HG03342 (cell line): ENCODE measurements around the gene DUSP10.

Experiments
- ATAC-seq: cut with Tn5 transposase; IDR thresholded peaks from one replicate; pipeline ENCODE4 v1.9.1; 2021; ENCODE audit warnings: mild to moderate bottlenecking, moderate library complexity; ENCODE audit not compliant: unreplicated experiment

Gene DUSP10

GRCh38 chr1:221696718-221697461 is 45.0 kb downstream of the DUSP10 start:
- ATAC-seq = no peak

- ATAC-seq = no peak
Measured at GRCh38 chr1:221696027-221696426, 45.9 kb downstream of the DUSP10 start.

DNA sequence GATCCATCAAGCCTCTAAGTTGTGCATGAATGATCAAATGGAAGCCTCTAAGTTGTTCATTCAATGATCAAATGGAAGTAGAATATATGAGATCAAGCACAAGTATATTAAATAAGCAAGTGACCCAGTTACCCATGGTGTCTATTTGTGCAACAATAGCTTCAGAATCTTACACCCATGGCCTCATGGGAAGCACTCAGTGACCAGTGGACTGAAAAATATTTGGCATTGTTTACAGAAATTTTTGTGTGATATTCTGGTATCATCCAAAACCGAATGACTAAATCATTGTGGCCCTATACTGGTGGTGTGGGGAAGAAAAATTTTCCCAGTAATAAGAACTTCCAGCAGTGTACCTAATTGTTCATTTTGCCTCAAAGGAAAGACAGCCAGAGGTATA is 46.6 kb downstream of the DUSP10 start:
- ATAC-seq = no peak

GRCh38 chr1:221694109-221694508 is 47.8 kb downstream of the DUSP10 start:
- ATAC-seq = no peak

GRCh38 chr1:221693087-221693486 is 48.8 kb downstream of the DUSP10 start:
- no peak for ATAC-seq

DNA sequence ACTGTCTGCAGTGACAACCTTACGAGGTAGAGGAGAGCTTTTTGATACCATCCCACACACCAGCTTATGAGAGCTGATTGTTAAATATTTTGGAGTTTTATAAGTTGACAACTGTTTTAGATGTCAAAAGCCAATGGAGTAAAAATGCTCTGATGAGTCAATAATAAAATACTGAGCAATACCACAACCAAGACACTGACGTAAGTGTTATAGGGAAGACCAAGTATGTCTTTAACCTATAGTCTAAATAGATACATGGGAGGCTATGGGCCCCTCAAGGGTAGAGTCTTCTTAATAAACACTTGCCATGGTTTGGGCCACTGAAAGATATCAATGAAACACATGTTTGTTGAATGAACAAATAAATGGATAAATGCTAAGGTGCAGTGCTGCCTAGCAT is 49.2 kb downstream of the DUSP10 start:
- ATAC-seq = no peak

DNA sequence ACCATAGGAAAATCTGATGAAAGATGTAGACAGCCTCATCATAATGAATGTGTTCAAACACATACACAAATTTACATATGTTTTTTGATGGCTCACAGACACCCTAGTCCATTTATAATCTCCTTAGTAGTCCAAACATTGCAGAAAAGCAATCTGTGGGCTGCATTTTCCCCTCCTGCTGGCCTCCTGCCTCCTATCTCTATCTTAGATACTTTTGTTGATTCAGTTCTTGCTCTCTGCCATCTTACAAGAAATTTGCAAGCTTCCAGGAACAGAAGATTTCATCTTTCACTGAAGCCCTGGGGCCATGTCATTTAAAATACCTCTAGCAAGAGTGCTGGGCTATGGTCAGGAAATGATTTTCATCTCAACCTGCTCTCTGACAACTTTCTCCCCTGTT is 50.6 kb downstream of the DUSP10 start:
- no peak for ATAC-seq

DNA sequence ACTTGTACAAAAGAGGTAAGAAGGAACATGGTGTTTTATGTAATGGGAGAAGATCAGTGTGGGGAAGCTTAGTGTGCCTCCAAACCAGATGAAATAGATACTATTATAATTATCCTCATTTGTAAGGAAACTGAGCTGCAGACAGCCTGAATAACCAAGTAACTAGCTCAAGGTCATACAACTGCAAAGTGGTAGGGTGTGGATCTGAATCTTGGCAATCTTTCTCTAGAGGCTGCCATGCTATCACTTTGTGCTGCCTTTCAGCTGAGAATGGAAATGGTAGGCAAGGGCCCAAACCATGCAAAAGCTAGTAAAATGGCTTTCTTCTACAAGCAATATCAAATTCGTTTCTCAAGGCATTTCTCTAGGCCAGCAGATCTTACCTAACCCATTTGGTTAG is 51.0 kb downstream of the DUSP10 start:
- no peak for ATAC-seq

DNA sequence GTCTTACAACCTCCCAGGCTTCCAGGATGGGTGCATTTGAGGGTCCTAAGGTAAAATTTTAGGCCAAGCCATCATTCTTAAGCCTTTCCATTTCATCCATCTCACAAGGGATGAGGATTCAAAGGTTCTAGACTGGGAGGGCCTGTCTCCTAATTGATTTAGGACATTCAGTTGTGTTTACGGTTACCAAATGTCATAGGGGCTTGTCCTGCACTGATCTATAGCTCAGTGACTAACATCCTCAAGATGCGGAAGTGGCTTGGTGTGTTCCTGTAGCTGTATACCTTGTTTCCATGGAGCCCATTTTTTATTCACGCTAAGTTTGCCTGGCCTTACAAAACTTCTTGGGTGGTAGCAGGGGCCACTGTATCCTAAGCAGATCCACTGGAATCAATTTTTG is 52.8 kb downstream of the DUSP10 start:
- ATAC-seq = no peak

GRCh38 chr1:221688488-221688843 is 53.4 kb downstream of the DUSP10 start:
- no peak for ATAC-seq

DNA sequence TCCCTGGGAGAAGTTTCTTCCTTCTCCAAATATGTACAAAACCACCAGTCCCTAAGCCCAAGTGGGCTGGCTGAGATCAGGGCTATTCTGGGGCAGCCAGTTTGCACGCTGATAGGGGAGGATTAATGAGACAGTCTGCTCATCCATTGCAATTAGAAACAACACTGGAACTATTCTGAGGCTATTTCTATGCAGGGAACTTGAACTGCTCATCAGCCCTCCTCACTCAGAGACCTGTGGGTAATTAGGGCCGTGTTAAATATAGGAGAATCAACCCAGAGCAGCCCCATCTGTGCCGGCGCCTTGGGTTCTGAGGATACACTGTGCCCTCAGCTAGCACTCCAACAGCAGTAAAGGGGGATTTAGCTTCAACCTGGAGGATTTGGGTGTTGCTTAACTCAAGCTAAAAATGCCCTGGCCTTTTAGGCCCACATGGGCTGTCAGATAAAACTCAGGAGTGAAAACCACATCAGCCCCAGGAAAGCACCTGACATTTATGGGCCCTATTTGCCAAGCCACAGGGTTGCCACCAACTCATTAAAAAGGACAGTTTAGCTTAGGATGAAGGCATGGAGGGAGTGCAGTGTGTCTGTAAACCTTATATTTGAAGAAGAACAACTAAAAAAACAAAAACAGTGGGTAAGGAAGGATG is 53.9 kb downstream of the DUSP10 start:
- ATAC-seq = no peak

GRCh38 chr1:221683681-221684080 is 58.2 kb downstream of the DUSP10 start:
- ATAC-seq = no peak

DNA sequence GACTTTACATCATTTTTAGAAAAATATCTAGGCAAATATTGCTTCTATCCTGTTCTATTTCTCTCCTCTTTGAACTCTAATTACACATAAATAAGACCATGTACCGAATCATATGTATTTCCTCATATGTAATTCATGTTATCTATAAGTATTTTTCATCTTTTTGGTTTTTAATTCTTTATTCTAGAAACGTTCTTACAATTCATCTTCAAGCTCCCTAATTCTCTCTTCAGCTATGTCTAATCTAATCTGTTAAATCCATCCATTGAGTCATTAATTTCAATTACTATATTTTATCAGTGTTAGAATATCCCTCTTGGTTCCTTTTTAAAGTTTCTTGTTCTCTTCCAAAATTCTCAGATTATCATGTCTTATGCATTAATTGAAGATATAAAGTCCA is 61.8 kb downstream of the DUSP10 start:
- ATAC-seq = no peak

DNA sequence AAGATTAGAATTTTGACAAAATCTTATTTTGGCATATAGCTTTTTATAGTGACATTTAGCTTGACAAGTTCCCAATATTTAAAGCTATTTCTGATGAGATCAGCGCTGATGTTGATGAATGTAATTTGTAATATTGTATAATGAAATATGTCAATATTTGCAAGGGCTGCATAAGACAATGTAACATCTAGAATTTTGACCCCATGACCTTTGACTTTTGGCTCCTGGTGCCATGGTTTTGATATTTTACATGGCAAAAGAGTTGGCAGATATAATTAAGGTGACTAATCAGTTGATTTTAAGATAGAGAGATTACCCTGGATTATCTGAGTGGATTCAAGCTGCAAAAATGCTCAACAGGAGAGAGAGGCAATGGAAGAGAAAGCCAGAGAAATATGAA is 63.9 kb downstream of the DUSP10 start:
- ATAC-seq = no peak

GRCh38 chr1:221675880-221676800 is 65.7 kb downstream of the DUSP10 start:
- no peak for ATAC-seq

GRCh38 chr1:221672965-221673364 is 68.9 kb downstream of the DUSP10 start:
- no peak for ATAC-seq

- ATAC-seq = no peak
Measured at GRCh38 chr1:221672239-221672645, 69.6 kb downstream of the DUSP10 start.

- ATAC-seq = no peak
Measured at GRCh38 chr1:221670081-221670480, 71.8 kb downstream of the DUSP10 start.

DNA sequence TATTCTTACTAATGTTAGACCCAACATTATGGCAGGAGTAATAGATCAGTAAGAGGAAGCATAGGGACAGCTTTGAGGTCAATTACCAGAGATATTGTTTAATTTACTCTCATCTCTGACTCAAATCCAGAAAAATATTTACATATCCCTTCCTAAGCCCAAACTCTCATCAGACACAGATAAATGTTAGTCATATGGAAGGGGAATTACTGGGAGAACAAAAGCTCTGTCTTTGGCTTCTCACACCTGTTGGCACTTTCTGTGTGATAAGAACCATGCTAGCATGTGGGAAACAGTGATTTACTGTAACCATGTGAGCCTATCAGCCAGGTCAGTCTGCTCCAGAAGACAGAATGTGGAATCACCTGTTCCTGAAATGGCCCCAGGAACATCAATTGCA is 72.4 kb downstream of the DUSP10 start:
- ATAC-seq = no peak

DNA sequence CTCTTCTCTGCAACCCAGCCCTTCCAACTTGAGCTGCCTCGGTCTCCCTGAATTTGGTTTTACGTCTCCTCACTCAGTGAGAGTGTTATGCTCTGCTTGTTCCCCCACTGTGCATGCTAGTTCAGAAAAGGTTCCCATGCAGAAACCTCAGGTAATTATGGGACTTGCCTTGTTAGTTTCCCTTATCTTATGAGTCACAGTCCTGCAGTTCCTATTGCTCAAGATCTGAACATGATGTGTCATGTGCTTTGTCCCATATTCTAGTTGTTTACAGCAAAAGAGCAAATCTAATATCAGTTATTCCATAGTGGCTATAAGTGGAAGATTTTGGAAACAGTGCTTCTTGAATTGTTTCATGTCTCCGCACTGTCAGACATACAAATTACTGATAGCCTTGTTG is 74.4 kb downstream of the DUSP10 start:
- ATAC-seq = peak; percentile 94

DNA sequence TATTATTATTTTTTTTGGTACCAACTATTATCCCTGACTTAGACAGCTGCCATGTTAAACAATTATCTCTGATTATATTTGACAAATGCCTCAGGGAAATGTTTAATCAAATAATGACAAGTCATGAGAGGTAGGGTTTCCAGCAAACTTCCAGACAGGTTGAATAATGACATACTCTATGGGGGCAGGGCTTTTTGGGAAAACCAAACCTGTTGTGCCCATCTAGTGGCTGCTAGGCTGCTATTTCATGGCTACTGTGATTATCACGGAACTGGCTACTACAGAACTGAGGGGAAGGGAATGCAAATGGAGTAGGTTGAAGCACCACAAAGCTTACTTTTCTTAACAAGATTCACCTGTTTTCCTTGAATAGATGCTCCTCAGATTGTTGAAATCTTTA is 77.6 kb downstream of the DUSP10 start:
- ATAC-seq = no peak

DNA sequence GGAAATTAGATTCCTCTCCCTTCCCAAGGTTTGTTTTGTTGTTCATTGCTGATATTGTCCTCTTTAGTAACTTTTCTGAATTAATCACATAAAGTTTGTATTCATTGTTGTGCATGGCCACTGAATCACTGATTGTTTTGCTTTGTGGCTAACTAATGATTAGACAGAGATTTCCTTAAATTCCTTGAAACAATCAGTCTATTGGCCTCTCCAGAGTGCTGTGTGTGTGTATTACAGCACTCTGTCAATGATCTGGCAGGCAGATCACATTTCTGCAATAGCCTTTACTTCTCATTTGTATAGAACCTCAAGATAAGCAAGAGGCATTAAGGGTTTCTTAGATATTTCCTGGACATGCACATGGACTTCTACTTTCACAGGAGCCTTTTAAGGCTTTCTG is 78.6 kb downstream of the DUSP10 start:
- ATAC-seq = no peak
